8988T (cell line): ENCODE results near the gene SOCS7.

ENCODE experiments used
- DNase-seq: peaks from one replicate; pipeline ENCODE4 v3.0.0; 2011

Gene SOCS7

DNA sequence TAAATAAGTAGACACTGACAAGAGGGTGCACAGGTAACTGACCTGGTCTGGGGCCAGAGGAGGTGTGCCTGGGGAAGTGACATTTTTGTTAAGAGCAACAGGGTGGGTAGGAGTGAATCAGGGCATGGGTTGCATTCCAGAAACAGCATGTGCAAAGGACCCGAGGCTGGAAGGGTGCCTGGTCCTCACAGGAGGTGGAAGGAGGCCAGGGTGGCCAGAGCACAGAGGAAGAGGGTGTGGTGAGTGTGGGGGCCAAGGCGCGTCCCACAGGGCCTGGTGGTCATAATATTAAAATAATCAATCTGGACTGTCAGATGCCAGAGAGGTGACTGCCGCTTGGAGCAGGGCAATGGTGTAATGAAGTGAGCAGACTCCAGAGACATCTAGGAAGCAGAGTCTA lies 90.9 kb downstream of the SOCS7 start:
- no peak for DNase-seq

DNA sequence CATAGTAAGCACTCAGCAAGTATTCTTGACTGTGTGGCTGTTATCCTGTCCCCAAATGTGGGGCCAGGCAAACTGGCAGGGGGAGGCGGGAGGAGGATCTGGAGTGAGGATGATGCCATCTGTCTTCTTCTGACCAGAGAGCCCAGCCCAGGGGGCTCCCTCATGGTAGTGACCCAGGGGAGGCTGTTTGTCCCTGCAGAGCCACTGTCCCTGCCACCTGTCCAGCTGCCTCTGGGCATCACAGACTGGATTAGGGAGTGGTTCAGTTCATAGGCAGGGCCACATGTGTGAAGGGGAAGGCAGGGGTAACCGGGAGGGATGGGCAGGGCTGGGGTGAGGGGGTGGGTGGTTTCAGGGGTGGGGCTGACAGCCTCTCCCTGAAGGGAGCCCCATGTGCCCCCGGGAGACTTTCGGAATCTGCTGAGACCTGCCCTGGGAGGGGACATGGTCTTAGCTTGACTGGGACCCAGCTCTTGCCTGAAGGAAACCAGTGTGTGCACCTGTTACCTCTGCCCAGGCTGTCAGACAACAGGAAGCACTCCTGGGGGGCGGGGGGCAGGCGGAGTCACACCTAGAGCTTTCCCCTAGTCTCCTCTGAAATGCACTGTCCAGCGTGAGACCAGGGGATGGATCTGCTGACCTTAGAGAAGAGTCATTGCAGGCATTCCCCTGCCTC lies 91.8 kb downstream of the SOCS7 start:
- DNase-seq, result no peak

DNA sequence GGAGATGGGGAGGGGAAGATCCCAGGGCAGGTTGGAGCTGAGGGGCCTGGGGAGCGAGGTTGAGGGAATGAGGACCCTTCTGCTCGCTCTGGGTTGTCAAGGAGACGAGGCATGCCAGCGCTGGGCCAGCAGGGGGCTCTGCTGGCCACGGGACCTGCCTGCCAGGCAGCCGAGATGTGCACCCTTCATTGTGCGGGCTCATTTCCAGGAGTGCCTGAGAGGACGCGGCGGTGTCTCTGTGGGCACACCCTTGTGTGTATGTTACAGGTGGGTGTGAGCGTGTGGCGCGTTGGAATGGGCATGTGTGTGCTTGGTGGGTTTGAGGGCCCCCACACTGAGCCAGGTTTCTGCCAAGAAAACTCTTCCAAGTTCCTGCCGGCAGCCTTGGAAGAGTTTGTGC lies 92.5 kb downstream of the SOCS7 start:
- DNase-seq, result no peak

DNA sequence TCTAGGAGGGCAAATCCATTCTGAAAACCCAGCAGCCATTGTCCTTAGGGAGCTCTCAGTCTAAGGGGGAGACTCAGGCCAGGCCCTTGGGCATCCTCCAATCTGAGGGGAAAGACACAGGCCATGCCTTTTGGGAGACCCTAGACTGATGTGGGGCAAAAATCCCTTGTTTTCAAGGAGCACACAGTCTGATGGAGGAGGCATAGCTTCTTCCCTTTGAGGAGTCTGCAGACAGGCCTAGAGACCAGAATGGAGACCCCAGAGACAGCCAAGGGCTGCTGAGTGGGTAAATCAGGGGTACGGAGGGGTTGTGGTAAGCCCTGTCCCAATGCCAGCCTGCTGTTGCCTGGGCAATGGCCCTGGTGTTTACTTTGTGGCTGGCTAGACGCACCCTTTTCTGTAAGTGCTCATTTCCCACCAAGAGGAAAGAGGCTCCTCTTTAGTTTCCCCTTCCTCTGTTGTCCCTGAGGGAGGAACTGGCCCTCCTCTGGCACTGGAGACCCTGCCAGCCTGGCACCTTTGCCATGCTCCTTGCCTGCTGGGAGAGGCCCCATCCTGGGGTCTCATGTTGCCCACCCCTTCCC lies 96.0 kb downstream of the SOCS7 start:
- no peak for DNase-seq

DNA sequence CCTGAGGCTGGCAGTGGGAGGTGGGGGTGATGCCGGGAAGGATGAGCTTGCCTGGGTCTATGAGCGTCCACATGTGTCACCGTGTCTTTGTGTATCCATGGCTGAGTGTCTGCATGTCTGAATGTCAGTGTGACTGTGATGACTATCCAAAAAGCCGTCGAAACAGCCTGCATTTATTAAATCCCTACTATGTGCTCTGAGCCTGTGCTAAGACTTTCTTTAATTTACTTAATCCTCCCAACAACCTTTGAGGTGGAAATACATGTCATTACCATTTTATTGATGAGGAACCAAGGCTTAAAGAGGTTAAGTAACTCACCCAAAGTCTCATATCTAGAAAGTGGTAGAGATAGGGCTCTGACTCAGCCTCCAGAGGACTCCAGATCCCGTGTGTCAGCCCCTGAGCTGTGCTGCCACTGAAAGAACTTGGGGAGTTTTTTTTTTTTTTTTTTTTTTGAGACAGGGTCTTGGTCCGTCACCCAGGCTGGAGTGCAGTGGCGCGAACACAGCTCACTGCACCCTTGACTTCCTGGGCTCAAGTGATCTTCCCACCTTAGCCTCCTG lies 96.6 kb downstream of the SOCS7 start:
- no peak for DNase-seq

DNA sequence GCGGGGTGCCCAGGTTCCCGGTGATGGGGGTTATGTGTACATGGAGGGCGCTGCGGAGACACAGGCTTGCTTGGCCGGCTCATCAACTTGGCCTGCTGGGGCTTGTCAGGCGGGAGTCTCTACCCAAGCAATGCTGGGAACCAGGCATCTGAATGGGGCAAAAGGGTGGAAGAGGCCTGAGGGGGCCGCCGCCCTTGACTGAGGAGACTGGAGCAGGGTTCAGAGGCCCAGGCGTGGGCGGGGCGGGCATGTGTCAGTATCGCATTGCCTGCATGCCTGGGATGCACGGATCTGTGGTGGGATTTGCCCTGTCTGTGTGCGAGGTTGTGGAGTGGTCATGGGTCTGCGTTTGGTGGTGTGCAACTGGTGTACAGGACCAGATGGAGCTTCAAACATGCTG lies 97.7 kb downstream of the SOCS7 start:
- no peak for DNase-seq

DNA sequence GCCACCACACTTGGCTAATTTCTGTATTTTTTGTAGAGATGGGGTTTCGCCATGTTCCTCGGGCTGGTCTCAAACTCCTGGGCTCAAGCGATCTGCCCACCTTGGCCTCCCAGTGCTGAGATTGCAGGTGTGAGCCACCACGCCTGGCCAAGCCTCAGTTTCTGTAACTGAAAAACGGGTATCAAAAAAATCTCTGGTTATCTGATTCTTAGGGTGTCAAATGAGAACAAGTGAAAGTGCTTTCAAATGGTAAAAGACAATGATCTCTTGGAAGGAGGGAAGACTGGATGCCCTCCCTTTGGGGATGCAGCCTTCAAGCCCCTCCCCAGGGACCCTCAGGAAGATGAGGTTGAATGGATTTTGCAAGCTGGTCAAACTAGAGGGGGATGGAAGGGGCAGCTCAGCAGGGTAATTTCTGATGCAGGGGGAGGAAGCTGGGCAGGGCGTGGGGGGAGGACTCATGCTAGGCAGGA lies 98.9 kb downstream of the SOCS7 start:
- DNase-seq, result no peak

DNA sequence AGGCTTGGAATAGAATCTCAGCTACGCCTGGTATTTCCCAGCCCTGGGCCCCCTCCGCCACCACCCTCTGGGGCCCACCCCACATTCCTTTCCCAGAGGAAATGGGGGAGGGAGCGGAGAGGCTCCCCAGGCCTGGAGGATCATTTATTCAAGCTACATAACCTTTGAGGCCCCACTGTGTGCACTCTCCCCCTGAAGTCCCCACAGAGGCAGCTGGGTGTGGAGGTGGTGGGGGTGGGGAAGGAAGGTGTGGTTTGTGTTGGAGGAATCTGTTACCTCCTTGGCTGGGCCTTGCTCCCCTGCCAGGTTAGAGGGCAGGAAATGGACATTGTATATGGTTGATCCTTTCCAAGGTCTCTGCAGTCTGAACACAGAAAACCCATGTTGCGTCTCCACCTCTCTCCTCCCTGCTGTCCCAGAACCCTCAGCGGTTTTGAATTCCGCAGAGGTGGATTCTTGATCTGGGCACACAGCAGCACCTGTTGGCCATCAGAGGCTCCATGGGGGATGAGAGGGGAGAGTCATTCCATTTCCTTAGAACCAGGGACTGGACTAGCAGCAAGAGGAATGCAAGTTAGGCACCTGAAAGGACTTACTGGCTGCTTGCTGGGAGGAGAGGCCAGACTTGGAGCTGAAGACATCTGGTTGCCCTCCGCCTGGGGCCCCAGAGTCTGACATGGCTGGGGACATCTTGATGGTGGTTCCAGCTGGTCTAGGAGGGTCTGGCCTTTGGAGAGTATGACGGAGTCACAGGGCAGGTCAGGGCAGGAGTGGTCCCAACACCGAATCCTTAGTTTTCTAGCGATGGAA lies 99.6 kb downstream of the SOCS7 start:
- peak; percentile 75 for DNase-seq

DNA sequence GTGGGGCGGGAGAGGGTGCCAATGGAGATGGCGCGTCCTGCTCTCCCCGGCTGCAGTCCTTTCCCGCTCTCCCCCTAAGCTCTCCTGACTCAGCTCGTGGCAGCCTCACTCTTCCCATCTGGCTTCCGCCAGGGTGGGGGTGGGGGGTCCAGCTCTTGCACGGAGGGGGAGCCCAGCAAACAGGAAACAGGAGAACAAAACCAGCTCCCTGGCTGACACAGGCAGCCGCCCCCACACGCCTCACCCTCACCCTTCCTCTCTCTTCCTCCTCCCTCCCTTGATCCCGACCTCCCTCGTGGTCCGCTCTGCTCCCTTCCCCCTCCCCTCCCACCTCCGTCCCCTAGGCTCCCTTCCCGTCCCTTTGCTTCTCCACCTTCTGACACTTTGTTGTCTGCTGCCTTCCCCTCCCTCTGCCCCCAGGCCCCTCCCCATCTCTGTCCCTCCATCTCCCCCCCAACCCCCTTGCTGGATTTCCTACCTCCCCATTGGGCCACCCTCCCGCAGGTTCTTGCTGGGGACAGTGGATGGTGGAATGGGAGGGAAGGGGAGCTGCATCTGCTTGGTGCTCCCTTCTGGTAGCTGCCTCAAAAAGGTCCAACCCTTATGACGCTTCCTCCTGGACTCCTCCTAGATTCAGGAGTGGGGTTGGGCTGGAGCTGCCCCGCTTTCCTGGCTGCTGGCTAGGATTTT lies 100.3 kb downstream of the SOCS7 start:
- peak; percentile 71 for DNase-seq

DNA sequence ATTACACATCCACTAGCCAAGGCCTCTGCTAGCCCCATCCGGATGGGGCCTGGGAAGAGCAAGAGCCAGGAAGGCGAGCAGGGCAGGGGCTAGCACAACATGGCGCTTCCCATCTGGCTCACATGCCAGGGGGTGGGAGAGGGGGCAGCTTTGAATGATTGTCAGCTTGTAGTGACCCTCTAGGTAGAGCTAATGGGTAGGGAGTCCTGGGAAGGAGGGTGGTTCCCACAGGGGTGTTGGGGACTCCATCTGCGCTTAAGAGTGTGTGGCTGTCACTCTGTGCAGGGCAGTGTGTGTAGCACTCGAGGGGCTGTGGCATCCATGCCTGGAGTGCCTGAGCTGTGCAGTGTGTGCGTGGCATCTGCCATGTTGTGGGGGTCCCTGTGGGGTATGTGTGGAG lies 101.1 kb downstream of the SOCS7 start:
- no peak for DNase-seq

DNA sequence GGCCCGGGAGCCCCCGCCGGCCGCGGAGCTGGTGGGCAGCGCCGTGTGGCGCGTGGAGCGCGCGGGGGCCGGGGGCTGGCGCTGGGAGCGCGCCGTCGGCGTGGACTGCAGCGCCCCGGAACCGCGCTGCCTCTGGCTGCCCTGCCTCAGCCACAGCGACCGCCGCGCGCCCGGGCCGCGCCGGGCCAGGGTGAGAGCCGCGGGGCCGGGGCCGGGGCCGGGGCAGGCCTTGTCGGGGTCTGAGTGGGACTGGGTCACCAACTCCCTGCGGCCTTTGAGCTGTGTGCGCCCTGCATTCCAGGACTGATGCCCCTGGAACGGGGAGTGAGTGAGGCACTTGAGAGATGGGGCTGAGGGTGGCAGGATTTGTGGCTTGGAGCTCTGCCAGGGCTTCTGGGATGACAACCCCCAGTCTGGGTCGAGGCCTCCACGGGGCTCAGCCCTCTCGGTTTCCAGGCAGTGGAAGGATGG lies 102.3 kb downstream of the SOCS7 start:
- DNase-seq, result no peak

DNA sequence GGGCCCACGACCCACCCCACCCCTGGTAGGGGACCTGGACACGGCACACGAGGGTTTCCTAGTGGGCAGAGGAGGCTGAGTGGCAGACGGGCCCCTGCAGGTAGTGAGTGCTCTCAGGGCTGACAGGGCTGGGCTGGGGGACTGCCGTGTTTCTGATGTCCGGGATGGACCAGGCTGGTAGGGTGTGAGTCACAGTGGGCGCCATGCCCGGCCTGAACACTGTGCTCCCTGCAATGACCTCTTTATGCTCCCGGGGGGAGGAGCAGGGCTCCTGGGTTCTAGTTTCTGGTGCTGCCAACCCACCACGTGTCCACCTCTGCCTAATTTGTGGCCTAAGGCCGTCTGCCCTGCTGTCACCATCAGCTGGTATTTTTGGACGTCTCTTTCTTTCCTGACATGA lies 102.9 kb downstream of the SOCS7 start:
- DNase-seq, result peak; percentile 74
